HepG2 (cell line): Measurements from ENCODE around the gene FAH. TPM values are rescaled to one million over a fixed set of nuclear protein-coding genes. Genes with fewer than 3 reads are reported as not detected.

ENCODE experiments used
- ADNP ChIP-seq: sonication (generic); formaldehyde crosslinking; IDR thresholded peaks from 2 replicates; pipeline ENCODE4 v1.4.0; 2020; ENCODE audit warnings: missing genetic modification reagents
- CENPX ChIP-seq: sonication (generic); formaldehyde crosslinking; IDR thresholded peaks from 2 replicates; pipeline ENCODE4 v1.9.0; 2021; ENCODE audit warnings: mild to moderate bottlenecking, missing genetic modification reagents, moderate library complexity
- CREM ChIP-seq, 2 experiments: sonication (generic) in 1 of 2; formaldehyde crosslinking in 1 of 2; IDR thresholded peaks; 2 replicates each; pipeline versions ENCODE4 v1.4.0 to v1.6.1; 2016 to 2020; ENCODE audit warnings: antibody characterized with exemption in 1 of 2, mild to moderate bottlenecking in 1 of 2, missing genetic modification reagents in 1 of 2
- DNMT1 ChIP-seq: sonication (generic); formaldehyde crosslinking; IDR thresholded peaks from 2 replicates; pipeline ENCODE4 v1.5.1; 2020; ENCODE audit warnings: mild to moderate bottlenecking, missing genetic modification reagents
- GZF1 ChIP-seq: sonication (generic); formaldehyde crosslinking; IDR thresholded peaks from 2 replicates; pipeline ENCODE4 v1.5.1; 2020; ENCODE audit warnings: mild to moderate bottlenecking, missing genetic modification reagents
- HNF4A ChIP-seq: sonication (generic); formaldehyde crosslinking; IDR thresholded peaks from 2 replicates; pipeline ENCODE4 v1.4.0; 2020; ENCODE audit warnings: missing genetic modification reagents
- ISL2 ChIP-seq: sonication (generic); formaldehyde crosslinking; IDR thresholded peaks from 2 replicates; pipeline ENCODE4 v1.5.0; 2020; ENCODE audit warnings: missing genetic modification reagents
- JUND ChIP-seq: sonication (generic); formaldehyde crosslinking; IDR thresholded peaks from 2 replicates; pipeline ENCODE4 v1.8.0; 2022; ENCODE audit warnings: mild to moderate bottlenecking, missing genetic modification reagents
- KDM1A ChIP-seq: IDR thresholded peaks from 2 replicates; pipeline ENCODE4 v1.6.1; 2016; ENCODE audit warnings: missing compliant biosample characterization
- KDM5B ChIP-seq: sonication (generic); formaldehyde crosslinking; IDR thresholded peaks from 2 replicates; pipeline ENCODE4 v1.4.0; 2020; ENCODE audit warnings: missing genetic modification reagents, mild to moderate bottlenecking, borderline replicate concordance
- KLF13 ChIP-seq: sonication (generic); formaldehyde crosslinking; IDR thresholded peaks from 2 replicates; pipeline ENCODE4 v1.4.0; 2020; ENCODE audit warnings: mild to moderate bottlenecking, missing genetic modification reagents
- NCOA2 ChIP-seq: sonication (generic); formaldehyde crosslinking; IDR thresholded peaks from 2 replicates; pipeline ENCODE4 v1.8.0; 2022; ENCODE audit warnings: inconsistent platforms
- NFKB2 ChIP-seq: sonication (generic); formaldehyde crosslinking; IDR thresholded peaks from 2 replicates; pipeline ENCODE4 v1.4.0; 2020; ENCODE audit warnings: missing genetic modification reagents, borderline replicate concordance
- POLR2A ChIP-seq, 2 experiments: IDR thresholded peaks; 2 replicates each; pipeline ENCODE4 v1.6.1; 2011; ENCODE audit warnings: low read depth in 2 of 2, low read length in 2 of 2, mild to moderate bottlenecking in 1 of 2, moderate library complexity in 1 of 2; ENCODE audit not compliant: insufficient read depth in 1 of 2
- RBM22 ChIP-seq: fragments of 200-400 bp; formaldehyde crosslinking; optimal IDR thresholded peaks from 2 replicates; pipeline ENCODE3; 2017; ENCODE audit warnings: mild to moderate bottlenecking, low read length, moderate library complexity
- RCOR2 ChIP-seq: IDR thresholded peaks from 2 replicates; pipeline ENCODE4 v1.6.1; 2016; ENCODE audit warnings: missing biosample characterization, missing genetic modification reagents
- RFX3 ChIP-seq: IDR thresholded peaks from 2 replicates; pipeline ENCODE4 v1.6.1; 2016; ENCODE audit warnings: missing biosample characterization, missing genetic modification reagents
- SYNCRIP ChIP-seq: fragments of 200-400 bp; formaldehyde crosslinking; IDR thresholded peaks from 2 replicates; pipeline ENCODE4 v1.6.1; 2018; ENCODE audit warnings: mild to moderate bottlenecking, low read depth, low read length; ENCODE audit not compliant: insufficient read depth
- TCF7 ChIP-seq: sonication (generic); IDR thresholded peaks from 2 replicates; pipeline ENCODE4 v1.6.1; 2016; ENCODE audit warnings: antibody characterized with exemption, low read depth
- ZNF224 ChIP-seq: sonication (generic); formaldehyde crosslinking; IDR thresholded peaks from 2 replicates; pipeline ENCODE4 v1.5.0; 2020; ENCODE audit warnings: mild to moderate bottlenecking, missing genetic modification reagents
- ZNF230 ChIP-seq: sonication (generic); formaldehyde crosslinking; IDR thresholded peaks from 2 replicates; pipeline ENCODE4 v1.4.0; 2020; ENCODE audit warnings: mild to moderate bottlenecking, missing genetic modification reagents
- ZNF234 ChIP-seq: sonication (generic); formaldehyde crosslinking; conservative IDR thresholded peaks from 2 replicates; pipeline ENCODE4 v1.5.1; 2020; ENCODE audit warnings: mild to moderate bottlenecking, missing genetic modification reagents
- ZNF484 ChIP-seq: sonication (generic); formaldehyde crosslinking; IDR thresholded peaks from 2 replicates; pipeline ENCODE4 v1.5.1; 2020; ENCODE audit warnings: mild to moderate bottlenecking, low read depth, missing genetic modification reagents, borderline replicate concordance
- ZNF670 ChIP-seq: sonication (generic); formaldehyde crosslinking; IDR thresholded peaks from 2 replicates; pipeline ENCODE4 v1.8.0; 2022; ENCODE audit warnings: mild to moderate bottlenecking, missing genetic modification reagents, borderline replicate concordance
- polyA plus RNA-seq, 8 experiments: library from polyadenylated mRNA; depleted of rRNA in 3 of 8; stranded (reverse) in 7 of 8; unstranded in 1 of 8; fragments of >200 nt; fragmentation: Illumina TruSeq in 4 of 8; extraction: Trizol in 4 of 8; gene quantifications; 2 replicates each; pipeline versions ENCODE4 v1.2.1 to v1.2.3, GENCODE V29; 2011 to 2016; ENCODE audit warnings: low read depth in 4 of 8, missing spikeins in 1 of 8, mixed read lengths in 1 of 8; ENCODE audit not compliant: insufficient read depth in 1 of 8
- total RNA-seq, 5 experiments: library from RNA; depleted of rRNA; stranded (reverse); fragments of >200 nt; fragmentation: Illumina TruSeq; extraction: Trizol; gene quantifications; 2 replicates each; pipeline ENCODE4 v1.2.3, GENCODE V29; 2016; ENCODE audit warnings: low read depth in 1 of 5
- TF ChIP-seq, protein P1 (sequence below): sonication (generic); formaldehyde crosslinking; IDR thresholded peaks from 2 replicates; pipeline ENCODE4 v1.5.0; 2020; ENCODE audit warnings: mild to moderate bottlenecking, missing genetic modification reagents
- TF ChIP-seq, protein P2 (sequence below): fragments of 450-650 bp; IDR thresholded peaks from 2 replicates; pipeline ENCODE4 v1.6.1; 2016
- TF ChIP-seq, protein P3 (sequence below): sonication (generic); formaldehyde crosslinking; IDR thresholded peaks from 2 replicates; pipeline ENCODE4 v1.5.0; 2020; ENCODE audit warnings: missing genetic modification reagents

The FAH gene
- total and polyA plus RNA-seq, 2 of the 13 experiments (the other 11 are each of a cell fraction or from before 2014, with no cell fraction given), result 36.6 to 75.0 TPM

DNA sequence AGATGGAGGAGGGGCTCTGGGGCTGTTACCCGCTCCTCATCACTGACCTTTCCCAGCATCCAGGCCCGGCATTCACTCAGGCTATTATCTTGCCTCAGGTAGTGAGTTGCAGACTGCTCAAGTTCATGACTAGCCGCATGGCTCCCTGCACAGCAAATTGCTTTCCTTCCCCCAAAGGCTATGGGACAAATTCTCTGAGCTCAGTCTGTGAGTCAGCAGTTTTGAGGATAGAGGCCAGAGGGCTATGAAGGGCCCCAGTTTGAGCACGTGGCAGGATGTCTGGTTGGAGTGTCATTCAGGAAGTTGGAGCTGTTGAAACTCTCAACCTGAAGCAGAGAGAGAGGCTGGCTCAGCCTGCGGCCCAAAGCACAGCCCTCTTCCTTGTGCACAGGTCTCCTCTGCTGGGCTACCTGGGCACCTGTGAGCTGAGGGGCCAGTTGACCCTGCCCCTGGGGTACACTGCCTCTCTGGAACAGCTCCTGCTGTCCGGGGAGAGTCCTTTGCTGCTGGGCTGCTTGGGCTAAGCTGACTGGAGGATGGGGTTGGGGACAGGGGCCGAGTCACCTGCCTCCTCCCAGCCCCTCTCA is 7.9 kb downstream of the FAH start (continued):
- TF ChIP-seq ZNF230 (CRISPR knock-in tag) (no peak), NFKB2 (CRISPR knock-in tag) (no peak), ZNF234 (CRISPR knock-in tag) (no peak), ZNF484 (CRISPR knock-in tag) (no peak), POLR2A (IDR thresholded peaks at IDR 0.05; ENCODE audit: insufficient read depth in 1 of 2, low read depth in 2 of 2, low read length in 2 of 2) (no peak), SYNCRIP (no peak), NCOA2 (peak; percentile 54; the same call in 1 of the 2 replicates), KLF13 (no peak), ADNP (CRISPR knock-in tag) (no peak), ZNF670 (CRISPR knock-in tag) (0 out of 2 replicates have a peak, but pooled peaks have one; percentile 35), TCF7 (no peak), KDM1A (no peak), KDM5B (CRISPR knock-in tag) (no peak; the same call in 1 of the 2 replicates), RCOR2 (CRISPR knock-in tag) (peak; percentile 76), GZF1 (CRISPR knock-in tag) (no peak), ZNF224 (CRISPR knock-in tag) (no peak), DNMT1 (no peak), RFX3 (CRISPR knock-in tag) (no peak), CREM (IDR thresholded peaks at IDR 0.05) (no peak; the same call in 1 of the 2 replicates), CREM (CRISPR knock-in tag; IDR thresholded peaks at IDR 0.05) (no peak), CENPX (no peak), HNF4A (CRISPR knock-in tag) (peak; percentile 60), ISL2 (CRISPR knock-in tag) (no peak), JUND (CRISPR knock-in tag) (no peak), RBM22 (no peak)
- TF ChIP-seq, protein P1, sequence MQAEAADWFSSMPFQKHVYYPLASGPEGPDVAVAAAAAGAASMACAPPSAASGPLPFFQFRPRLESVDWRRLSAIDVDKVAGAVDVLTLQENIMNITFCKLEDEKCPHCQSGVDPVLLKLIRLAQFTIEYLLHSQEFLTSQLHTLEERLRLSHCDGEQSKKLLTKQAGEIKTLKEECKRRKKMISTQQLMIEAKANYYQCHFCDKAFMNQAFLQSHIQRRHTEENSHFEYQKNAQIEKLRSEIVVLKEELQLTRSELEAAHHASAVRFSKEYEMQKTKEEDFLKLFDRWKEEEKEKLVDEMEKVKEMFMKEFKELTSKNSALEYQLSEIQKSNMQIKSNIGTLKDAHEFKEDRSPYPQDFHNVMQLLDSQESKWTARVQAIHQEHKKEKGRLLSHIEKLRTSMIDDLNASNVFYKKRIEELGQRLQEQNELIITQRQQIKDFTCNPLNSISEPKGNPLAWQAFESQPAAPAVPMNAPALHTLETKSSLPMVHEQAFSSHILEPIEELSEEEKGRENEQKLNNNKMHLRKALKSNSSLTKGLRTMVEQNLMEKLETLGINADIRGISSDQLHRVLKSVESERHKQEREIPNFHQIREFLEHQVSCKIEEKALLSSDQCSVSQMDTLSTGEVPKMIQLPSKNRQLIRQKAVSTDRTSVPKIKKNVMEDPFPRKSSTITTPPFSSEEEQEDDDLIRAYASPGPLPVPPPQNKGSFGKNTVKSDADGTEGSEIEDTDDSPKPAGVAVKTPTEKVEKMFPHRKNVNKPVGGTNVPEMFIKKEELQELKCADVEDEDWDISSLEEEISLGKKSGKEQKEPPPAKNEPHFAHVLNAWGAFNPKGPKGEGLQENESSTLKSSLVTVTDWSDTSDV, result no peak
- TF ChIP-seq, protein P2, sequence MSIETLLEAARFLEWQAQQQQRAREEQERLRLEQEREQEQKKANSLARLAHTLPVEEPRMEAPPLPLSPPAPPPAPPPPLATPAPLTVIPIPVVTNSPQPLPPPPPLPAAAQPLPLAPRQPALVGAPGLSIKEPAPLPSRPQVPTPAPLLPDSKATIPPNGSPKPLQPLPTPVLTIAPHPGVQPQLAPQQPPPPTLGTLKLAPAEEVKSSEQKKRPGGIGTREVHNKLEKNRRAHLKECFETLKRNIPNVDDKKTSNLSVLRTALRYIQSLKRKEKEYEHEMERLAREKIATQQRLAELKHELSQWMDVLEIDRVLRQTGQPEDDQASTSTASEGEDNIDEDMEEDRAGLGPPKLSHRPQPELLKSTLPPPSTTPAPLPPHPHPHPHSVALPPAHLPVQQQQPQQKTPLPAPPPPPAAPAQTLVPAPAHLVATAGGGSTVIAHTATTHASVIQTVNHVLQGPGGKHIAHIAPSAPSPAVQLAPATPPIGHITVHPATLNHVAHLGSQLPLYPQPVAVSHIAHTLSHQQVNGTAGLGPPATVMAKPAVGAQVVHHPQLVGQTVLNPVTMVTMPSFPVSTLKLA, result peak; percentile 81
- TF ChIP-seq, protein P3, sequence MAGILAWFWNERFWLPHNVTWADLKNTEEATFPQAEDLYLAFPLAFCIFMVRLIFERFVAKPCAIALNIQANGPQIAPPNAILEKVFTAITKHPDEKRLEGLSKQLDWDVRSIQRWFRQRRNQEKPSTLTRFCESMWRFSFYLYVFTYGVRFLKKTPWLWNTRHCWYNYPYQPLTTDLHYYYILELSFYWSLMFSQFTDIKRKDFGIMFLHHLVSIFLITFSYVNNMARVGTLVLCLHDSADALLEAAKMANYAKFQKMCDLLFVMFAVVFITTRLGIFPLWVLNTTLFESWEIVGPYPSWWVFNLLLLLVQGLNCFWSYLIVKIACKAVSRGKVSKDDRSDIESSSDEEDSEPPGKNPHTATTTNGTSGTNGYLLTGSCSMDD, result no peak
